LNCaP clone FGC (cell line): Measurements from ENCODE around the gene MAPK14.

Source experiments
- DNase-seq: peaks from one replicate; pipeline ENCODE4 v3.0.0-alpha.2; 2011; ENCODE audit warnings: low read depth
- H3K4me3 ChIP-seq: 2 replicates; pipeline ENCODE4 v1.5.1; 2011; ENCODE audit warnings: mild to moderate bottlenecking, low read depth, low read length, control low read depth
- TF ChIP-seq, protein P1 (sequence below): IDR thresholded peaks from 2 replicates; pipeline ENCODE4 v1.5.1; 2012; ENCODE audit warnings: mild to moderate bottlenecking; ENCODE audit not compliant: control insufficient read depth, insufficient read depth; ENCODE audit errors: extremely low read depth

Gene MAPK14

GRCh38 chr6:36139431-36139830, 111.8 kb downstream of the MAPK14 start:
- DNase-seq = no peak
- TF ChIP-seq, protein P1, sequence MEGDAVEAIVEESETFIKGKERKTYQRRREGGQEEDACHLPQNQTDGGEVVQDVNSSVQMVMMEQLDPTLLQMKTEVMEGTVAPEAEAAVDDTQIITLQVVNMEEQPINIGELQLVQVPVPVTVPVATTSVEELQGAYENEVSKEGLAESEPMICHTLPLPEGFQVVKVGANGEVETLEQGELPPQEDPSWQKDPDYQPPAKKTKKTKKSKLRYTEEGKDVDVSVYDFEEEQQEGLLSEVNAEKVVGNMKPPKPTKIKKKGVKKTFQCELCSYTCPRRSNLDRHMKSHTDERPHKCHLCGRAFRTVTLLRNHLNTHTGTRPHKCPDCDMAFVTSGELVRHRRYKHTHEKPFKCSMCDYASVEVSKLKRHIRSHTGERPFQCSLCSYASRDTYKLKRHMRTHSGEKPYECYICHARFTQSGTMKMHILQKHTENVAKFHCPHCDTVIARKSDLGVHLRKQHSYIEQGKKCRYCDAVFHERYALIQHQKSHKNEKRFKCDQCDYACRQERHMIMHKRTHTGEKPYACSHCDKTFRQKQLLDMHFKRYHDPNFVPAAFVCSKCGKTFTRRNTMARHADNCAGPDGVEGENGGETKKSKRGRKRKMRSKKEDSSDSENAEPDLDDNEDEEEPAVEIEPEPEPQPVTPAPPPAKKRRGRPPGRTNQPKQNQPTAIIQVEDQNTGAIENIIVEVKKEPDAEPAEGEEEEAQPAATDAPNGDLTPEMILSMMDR = no peak
- H3K4me3 ChIP-seq = no peak overlapping the region

- no peak for DNase-seq
- H3K4me3 ChIP-seq = no peak overlapping the region
- TF ChIP-seq, protein P1 = no peak
Measured at GRCh38 chr6:36139991-36140710, 112.5 kb downstream of the MAPK14 start.

DNA sequence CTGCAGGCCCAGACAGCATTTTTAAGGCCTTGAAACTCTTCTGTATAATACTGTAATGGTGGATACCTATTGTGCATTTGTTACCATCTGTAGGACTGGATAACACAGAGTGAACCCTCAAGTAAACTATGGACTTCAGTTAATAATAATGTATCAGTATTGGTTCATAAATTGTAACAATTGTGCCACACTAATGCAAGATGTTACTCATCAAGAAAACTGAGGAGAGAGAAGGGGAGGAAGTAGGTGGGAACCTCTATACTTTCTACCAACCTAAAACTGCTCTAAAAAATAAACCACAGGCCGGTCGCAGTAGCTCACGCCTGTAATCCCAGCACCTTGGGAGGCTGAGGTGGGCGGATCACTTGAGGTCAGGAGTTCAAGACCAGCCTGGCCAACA, 113.5 kb downstream of the MAPK14 start:
- DNase-seq = no peak

DNA sequence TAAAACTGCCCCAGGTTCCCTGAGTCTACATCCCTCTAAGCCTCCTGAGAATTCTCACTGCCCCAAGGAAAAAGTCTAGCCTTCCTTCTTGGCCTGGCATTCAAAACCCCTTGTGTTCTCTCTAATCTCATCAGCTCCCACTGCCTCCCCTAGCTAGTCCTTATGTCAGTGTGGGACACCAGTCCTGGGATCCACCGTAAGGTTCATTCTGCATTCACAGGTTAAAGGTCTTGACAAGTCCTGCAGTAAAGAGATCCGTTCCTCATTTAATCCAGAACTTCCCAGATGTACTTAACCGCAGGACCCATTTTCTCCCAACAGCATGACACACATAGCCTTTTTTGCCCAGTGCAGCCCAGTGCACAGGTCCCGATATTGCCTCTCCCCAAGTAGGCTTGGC, 114.4 kb downstream of the MAPK14 start:
- DNase-seq = no peak
- TF ChIP-seq, protein P1 = no peak
- no peak overlapping the region for H3K4me3 ChIP-seq

More for the DNA sequence above, 113.5 kb downstream of the MAPK14 start:
- TF ChIP-seq, protein P1 = no peak
- H3K4me3 ChIP-seq = no peak overlapping the region

GRCh38 chr6:36142971-36143838, 115.6 kb downstream of the MAPK14 start:
- H3K4me3 ChIP-seq = no peak overlapping the region
- TF ChIP-seq, protein P1 = no peak

GRCh38 chr6:36145495-36145894, 117.9 kb downstream of the MAPK14 start:
- H3K4me3 ChIP-seq = no peak overlapping the region
- TF ChIP-seq, protein P1 = no peak
- DNase-seq = no peak

More at GRCh38 chr6:36142971-36143838, 115.6 kb downstream of the MAPK14 start:
- DNase-seq = no peak
